GM19328 (cell line): Measurements from ENCODE around the gene TDRD9.
"Not testable (repeated sequence)": the region's sequence is repeated elsewhere in the genome, so short reads cannot be mapped to it uniquely, and the experiment has no call there.

Source experiments
- ATAC-seq: cut with Tn5 transposase; IDR thresholded peaks from one replicate; pipeline ENCODE4 v1.9.1; 2021; ENCODE audit warnings: mild to moderate bottlenecking, moderate library complexity; ENCODE audit not compliant: unreplicated experiment

The TDRD9 gene

GRCh38 chr14:103974575-103974974 is 46.3 kb downstream of the TDRD9 start:
- ATAC-seq = no peak

- ATAC-seq = not testable (repeated sequence)
These were observed 52.5 kb downstream of the TDRD9 start for GRCh38 chr14:103980623-103981238.

- ATAC-seq = no peak
These were observed 55.9 kb downstream of the TDRD9 start for GRCh38 chr14:103984196-103984595.

- ATAC-seq = no peak
These were observed 60.8 kb downstream of the TDRD9 start for GRCh38 chr14:103989034-103989433.

- no peak for ATAC-seq
These were observed 61.7 kb downstream of the TDRD9 start for GRCh38 chr14:103989964-103990363.

- ATAC-seq = no peak
These were observed 66.4 kb downstream of the TDRD9 start for GRCh38 chr14:103994535-103995184.

- no peak for ATAC-seq
These were observed 67.6 kb downstream of the TDRD9 start for GRCh38 chr14:103995876-103996275.

GRCh38 chr14:103997391-103997790 is 69.1 kb downstream of the TDRD9 start:
- ATAC-seq = no peak

GRCh38 chr14:103998027-103998426 is 69.8 kb downstream of the TDRD9 start:
- ATAC-seq = no peak

GRCh38 chr14:103999795-104000440 is 71.7 kb downstream of the TDRD9 start:
- ATAC-seq = no peak

- no peak for ATAC-seq
These were observed 72.7 kb downstream of the TDRD9 start for GRCh38 chr14:104001003-104001402.

GRCh38 chr14:104003616-104004015 is 75.4 kb downstream of the TDRD9 start:
- ATAC-seq = no peak

- ATAC-seq = no peak
These were observed 76.6 kb downstream of the TDRD9 start for GRCh38 chr14:104004849-104005248.

GRCh38 chr14:104005489-104005888 is 77.2 kb downstream of the TDRD9 start:
- ATAC-seq = no peak

- ATAC-seq = no peak
These were observed 78.9 kb downstream of the TDRD9 start for GRCh38 chr14:104007121-104007520.

GRCh38 chr14:104009297-104009696 is 81.0 kb downstream of the TDRD9 start:
- no peak for ATAC-seq

- ATAC-seq = no peak
These were observed 83.7 kb downstream of the TDRD9 start for GRCh38 chr14:104011824-104012517.

GRCh38 chr14:104014764-104015163 is 86.5 kb downstream of the TDRD9 start:
- ATAC-seq = no peak

- ATAC-seq = no peak
These were observed 88.8 kb downstream of the TDRD9 start for GRCh38 chr14:104016873-104017650.

- no peak for ATAC-seq
These were observed 90.8 kb downstream of the TDRD9 start for GRCh38 chr14:104019029-104019428.

- ATAC-seq = no peak
These were observed 91.5 kb downstream of the TDRD9 start for GRCh38 chr14:104019806-104020205.
